Osteoblast (primary cell): ENCODE results near the gene TRDMT1. TPM values are rescaled to one million over a fixed set of nuclear protein-coding genes. Genes with fewer than 3 reads are reported as not detected.
A peak's percentile ranks its signal among the peaks of the same experiment; 100 is the strongest.

ENCODE experiments used
- DNase-seq: peaks from one replicate; pipeline ENCODE4 v3.0.0; 2011; ENCODE audit warnings: low spot score, mixed read lengths; ENCODE audit not compliant: insufficient read length; ENCODE audit errors: missing footprints
- H2AFZ ChIP-seq: 2 replicates; pipeline ENCODE4 v1.6.0; 2011; ENCODE audit warnings: mild to moderate bottlenecking, low read length
- H3K27ac ChIP-seq: 2 replicates; pipeline ENCODE4 v1.5.1; 2011; ENCODE audit warnings: mild to moderate bottlenecking, low read depth, low read length, moderate library complexity
- H3K27me3 ChIP-seq: 2 replicates; pipeline ENCODE4 v1.6.0; 2012; ENCODE audit warnings: mild to moderate bottlenecking, control low read depth, inconsistent platforms, low read length, moderate library complexity; ENCODE audit not compliant: insufficient read depth
- H3K36me3 ChIP-seq: 2 replicates; pipeline ENCODE4 v1.5.1; 2011; ENCODE audit warnings: mild to moderate bottlenecking, low read length, control low read depth, moderate library complexity; ENCODE audit not compliant: insufficient read depth
- H3K4me1 ChIP-seq: 2 replicates; pipeline ENCODE4 v1.5.1; 2011; ENCODE audit warnings: mild to moderate bottlenecking, low read length, control low read depth, moderate library complexity; ENCODE audit not compliant: insufficient read depth
- H3K4me2 ChIP-seq: 2 replicates; pipeline ENCODE4 v1.6.0; 2011; ENCODE audit warnings: mild to moderate bottlenecking, low read length; ENCODE audit not compliant: insufficient read depth
- H3K4me3 ChIP-seq: fragments of 200-600 bp; sonication (generic); 3 replicates; pipeline ENCODE4 v1.5.1; 2012; ENCODE audit warnings: mild to moderate bottlenecking, low read length, inconsistent platforms; ENCODE audit not compliant: insufficient read depth
- H3K79me2 ChIP-seq: 2 replicates; pipeline ENCODE4 v1.6.0; 2012; ENCODE audit warnings: mild to moderate bottlenecking, low read length, control low read depth, inconsistent platforms; ENCODE audit not compliant: insufficient read depth
- H3K9me3 ChIP-seq: 2 replicates; pipeline ENCODE4 v1.5.1; 2011; ENCODE audit warnings: low read depth, low read length, control low read depth
- H4K20me1 ChIP-seq: 2 replicates; pipeline ENCODE4 v1.6.0; 2012; ENCODE audit warnings: mild to moderate bottlenecking, low read length, control low read depth; ENCODE audit not compliant: insufficient read depth
- total RNA-seq: library from RNA; depleted of rRNA; stranded (reverse); fragments of >200 nt; gene quantifications from 2 replicates; pipeline ENCODE4 v1.2.3, GENCODE V29; 2012
- TF ChIP-seq, protein P1 (sequence below): IDR thresholded peaks from 2 replicates; pipeline ENCODE4 v1.5.1; 2011; ENCODE audit warnings: mild to moderate bottlenecking, low read depth, low read length, moderate library complexity; ENCODE audit errors: extremely low read depth

TRDMT1 gene
- total RNA-seq, 1 donor = 7.6 TPM

DNA sequence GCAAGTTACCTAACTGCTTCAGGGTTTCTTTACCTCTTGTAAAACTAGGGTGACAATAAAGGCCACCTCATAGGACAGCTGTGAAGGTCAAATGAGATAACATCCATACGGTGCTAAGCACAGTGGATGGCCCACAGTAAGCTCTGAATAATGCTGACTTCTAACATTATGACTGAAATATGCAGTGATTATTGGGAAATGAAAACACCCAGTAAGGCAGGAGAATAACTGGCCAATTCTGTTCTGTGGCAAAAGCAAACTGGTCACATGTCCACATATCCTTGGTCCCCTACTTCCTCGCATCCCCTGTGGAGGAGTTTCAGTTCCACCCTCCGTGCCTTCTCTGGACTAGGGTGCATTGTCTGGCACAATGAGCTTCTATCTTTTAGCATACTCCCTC, 73.2 kb downstream of the TRDMT1 start:
- Histone ChIP-seq H2AFZ (peak overlapping the region; percentile 7), H3K4me2 (no peak overlapping the region), H3K4me1 (peaks cover 9% of the 10 kb centered on the region), H3K79me2 (no peaks in the 10 kb centered on the region), H3K27ac (no peak overlapping the region), H3K9me3 (no peaks in the 10 kb centered on the region), H3K4me3 (no peak overlapping the region), H4K20me1 (no peaks in the 10 kb centered on the region), H3K36me3 (no peaks in the 10 kb centered on the region), H3K27me3 (no peaks in the 10 kb centered on the region)
- no peak for DNase-seq
- TF ChIP-seq, protein P1, sequence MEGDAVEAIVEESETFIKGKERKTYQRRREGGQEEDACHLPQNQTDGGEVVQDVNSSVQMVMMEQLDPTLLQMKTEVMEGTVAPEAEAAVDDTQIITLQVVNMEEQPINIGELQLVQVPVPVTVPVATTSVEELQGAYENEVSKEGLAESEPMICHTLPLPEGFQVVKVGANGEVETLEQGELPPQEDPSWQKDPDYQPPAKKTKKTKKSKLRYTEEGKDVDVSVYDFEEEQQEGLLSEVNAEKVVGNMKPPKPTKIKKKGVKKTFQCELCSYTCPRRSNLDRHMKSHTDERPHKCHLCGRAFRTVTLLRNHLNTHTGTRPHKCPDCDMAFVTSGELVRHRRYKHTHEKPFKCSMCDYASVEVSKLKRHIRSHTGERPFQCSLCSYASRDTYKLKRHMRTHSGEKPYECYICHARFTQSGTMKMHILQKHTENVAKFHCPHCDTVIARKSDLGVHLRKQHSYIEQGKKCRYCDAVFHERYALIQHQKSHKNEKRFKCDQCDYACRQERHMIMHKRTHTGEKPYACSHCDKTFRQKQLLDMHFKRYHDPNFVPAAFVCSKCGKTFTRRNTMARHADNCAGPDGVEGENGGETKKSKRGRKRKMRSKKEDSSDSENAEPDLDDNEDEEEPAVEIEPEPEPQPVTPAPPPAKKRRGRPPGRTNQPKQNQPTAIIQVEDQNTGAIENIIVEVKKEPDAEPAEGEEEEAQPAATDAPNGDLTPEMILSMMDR = no peak

DNA sequence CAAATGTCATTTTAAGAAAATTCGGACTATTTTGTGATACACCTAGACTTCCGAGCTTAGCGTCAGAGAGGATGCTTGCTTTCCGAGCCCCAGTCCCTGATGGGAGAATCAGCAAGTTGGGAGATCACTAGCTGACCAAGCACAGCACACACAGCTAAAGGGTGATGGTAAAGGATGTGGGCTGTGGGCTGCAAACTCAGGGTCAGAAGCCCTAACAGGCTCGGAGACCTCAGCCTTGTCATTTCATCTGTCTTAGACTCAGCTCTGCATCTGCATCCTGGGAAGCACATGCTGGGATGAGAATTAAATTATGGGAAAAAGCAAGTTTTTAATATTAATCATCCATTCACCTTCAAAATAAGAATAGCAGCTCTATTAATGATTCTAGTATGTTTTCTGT, 75.1 kb downstream of the TRDMT1 start:
- H3K27ac ChIP-seq = no peak overlapping the region
- H3K4me1 ChIP-seq = peaks cover 20% of the 10 kb centered on the region
- H2AFZ ChIP-seq = no peak overlapping the region
- H3K4me3 ChIP-seq = no peak overlapping the region
- no peak for DNase-seq
- H4K20me1 ChIP-seq = no peaks in the 10 kb centered on the region
- H3K27me3 ChIP-seq = no peaks in the 10 kb centered on the region
- no peaks in the 10 kb centered on the region for H3K9me3 ChIP-seq
- H3K36me3 ChIP-seq = no peaks in the 10 kb centered on the region
- no peaks in the 10 kb centered on the region for H3K79me2 ChIP-seq
- no peak overlapping the region for H3K4me2 ChIP-seq
- TF ChIP-seq, protein P1 = no peak

DNA sequence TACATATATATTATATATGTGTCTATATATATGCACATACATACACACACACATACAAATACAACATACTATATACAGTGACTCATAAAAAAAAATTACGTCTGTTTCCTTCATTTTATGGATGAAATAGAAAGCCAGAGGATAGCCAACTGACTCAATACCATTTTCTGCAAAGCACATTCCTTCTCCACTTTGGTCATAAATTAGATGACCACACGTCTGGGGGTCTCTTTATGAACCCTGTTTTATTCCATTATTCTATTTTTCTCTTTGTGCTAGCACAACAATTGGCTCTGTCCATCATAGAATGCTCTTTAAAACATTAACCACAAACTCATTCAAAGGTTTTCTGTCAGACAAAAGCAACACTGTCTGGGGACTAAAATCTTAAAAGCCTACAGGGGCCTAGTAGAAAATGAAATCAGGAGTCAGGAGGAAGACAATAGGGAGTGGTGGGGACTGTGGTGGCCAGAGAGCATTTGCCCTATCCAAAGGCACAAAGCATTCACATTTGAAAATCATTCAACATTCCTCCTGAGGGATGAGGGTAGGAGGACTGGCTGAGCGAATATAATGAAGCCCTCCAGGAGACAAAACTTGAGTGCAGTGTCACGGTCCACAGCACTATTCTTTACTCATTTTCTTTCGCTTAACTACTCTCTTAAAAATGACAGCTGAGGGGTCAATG, 76.1 kb downstream of the TRDMT1 start:
- Histone ChIP-seq H3K9me3 (no peaks in the 10 kb centered on the region), H3K4me3 (no peak overlapping the region), H3K4me2 (no peak overlapping the region), H3K4me1 (peaks cover 20% of the 10 kb centered on the region), H3K27ac (no peak overlapping the region), H3K27me3 (no peaks in the 10 kb centered on the region), H3K36me3 (no peaks in the 10 kb centered on the region), H2AFZ (no peak overlapping the region), H3K79me2 (no peaks in the 10 kb centered on the region), H4K20me1 (no peaks in the 10 kb centered on the region)
- TF ChIP-seq, protein P1 = no peak
- DNase-seq = no peak

DNA sequence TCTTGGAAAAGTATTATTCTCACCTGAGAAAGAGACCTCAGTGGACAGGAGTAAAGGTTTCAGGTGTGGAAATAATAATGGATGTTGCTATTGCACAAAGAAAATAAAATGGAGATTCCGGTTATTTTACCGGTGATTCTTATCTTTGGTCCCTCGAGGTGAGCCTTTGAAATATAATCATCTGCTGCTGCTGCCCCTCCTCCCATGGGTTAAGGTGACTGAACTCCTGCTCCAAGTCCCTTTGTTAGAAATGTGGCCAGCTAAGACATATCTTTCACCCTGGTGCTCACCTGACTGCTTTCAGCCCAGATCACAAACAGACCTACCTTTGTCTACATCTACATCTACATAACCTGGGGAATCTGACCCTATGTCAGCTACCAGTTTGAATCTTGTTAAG, 77.5 kb downstream of the TRDMT1 start:
- Histone ChIP-seq H3K36me3 (no peaks in the 10 kb centered on the region), H3K9me3 (no peaks in the 10 kb centered on the region), H3K79me2 (no peaks in the 10 kb centered on the region), H2AFZ (no peak overlapping the region), H3K27ac (peak overlapping the region; percentile 68), H3K27me3 (no peaks in the 10 kb centered on the region), H4K20me1 (no peaks in the 10 kb centered on the region), H3K4me3 (no peak overlapping the region), H3K4me1 (peaks cover 20% of the 10 kb centered on the region), H3K4me2 (peak overlapping the region; percentile 25)
- DNase-seq = no peak
- TF ChIP-seq, protein P1 = no peak
